Measurements from ENCODE around the gene PALM2AKAP2. TPM values are rescaled to one million over a fixed set of nuclear protein-coding genes. Genes with fewer than 3 reads are reported as not detected.

Gene PALM2AKAP2
- 2.9 TPM in 1 of 2 replicates, not detected in the other for total RNA-seq (2022)
- Bru-seq, nascent RNA, result percentile 38 among the genes with signal in this experiment
- percentile 29 among the genes with signal in this experiment for BruChase-seq, experiment 1, labeled RNA remaining after a 6-hour chase
- percentile 27 among the genes with signal in this experiment for BruChase-seq, experiment 2, labeled RNA remaining after a 2-hour chase
- long read RNA-seq, partial matches to known transcripts, result 1 of 4 reads
- long read RNA-seq, other reads (novel, unspliced or antisense), result 3 of 4 reads

DNA sequence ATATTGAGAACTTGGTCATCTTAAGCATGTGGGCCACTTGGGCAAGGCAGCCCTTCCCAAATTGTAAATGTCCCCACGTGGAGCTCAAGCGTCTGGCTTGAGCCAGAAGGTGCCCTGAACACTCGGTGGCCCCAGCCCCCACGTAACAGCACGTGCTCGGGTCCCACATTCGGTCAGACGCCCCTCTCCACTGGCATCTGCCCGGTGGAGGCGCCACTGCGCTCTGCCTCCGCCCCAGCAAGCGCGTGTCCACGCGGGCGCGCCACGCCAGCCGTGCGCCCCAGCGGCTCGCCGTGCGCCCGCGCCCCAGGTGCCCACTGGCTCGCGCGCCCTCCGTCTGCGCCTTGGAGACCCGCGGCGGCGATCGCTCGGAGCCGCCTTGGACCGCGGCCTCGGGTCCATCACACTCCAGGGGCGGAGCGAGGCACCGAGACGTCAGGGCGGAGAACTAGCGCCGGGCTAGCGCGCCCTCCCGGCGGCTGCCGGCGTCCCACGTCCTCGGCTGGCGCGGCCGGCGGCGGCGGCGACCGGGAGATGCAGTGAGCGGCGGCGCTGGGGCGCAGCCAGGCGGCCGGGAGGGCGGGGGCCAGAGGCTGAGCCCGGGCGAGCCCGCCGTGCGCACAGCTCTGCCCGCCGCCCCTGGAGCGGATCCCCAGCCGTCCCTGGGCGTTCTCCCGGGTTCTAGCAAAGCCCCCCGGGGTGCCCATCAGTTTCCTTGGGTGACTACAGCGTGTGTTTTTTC, at the start of gene PALM2AKAP2:
TSS of gene PALM2AKAP2 (plus strand) at position 488 of the 742 bp plus-strand sequence. CDS start 291 bp downstream, outside the sequence.
- CTCF ChIA-PET, result no interaction called here
- intact Hi-C loops (cut with micrococcal nuclease; ENCODE audit: unreplicated experiment), result no loop called here
- peaks cover 60% of the 10 kb centered on the region for H3K27me3 Mint-ChIP-seq (ENCODE audit: unreplicated experiment)

DNA sequence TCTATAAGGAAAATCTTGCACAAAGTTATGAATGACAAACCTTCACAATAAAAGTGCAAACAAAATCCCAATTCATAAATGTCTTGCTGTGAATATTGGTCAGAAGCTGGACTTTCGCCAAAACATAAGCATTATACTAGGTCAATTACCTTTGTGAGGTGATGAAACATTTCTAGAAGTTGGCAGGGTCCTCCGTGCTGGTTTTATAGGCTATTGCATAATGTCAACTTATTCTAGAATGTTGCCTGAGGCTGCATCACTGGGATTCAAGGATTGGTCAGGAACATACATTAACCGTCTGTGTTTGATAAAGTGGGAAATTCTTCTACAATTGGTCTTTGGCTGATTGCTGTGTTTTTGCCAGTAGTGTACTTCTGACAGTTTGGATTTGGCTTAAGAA, 49.8 kb upstream of the PALM2AKAP2 start:
- BruUV-seq (replicated peaks), result no TSS peak
- Mint-ChIP-seq H3K4me1 (ENCODE audit: low read depth, unreplicated experiment) (peaks cover 9% of the 10 kb centered on the region), H3K36me3 (ENCODE audit: insufficient read depth, unreplicated experiment) (peaks cover 7% of the 10 kb centered on the region)

More for the DNA sequence above, at the start of gene PALM2AKAP2:
- Mint-ChIP-seq H3K9me3 (ENCODE audit: low read depth, unreplicated experiment) (no peaks in the 10 kb centered on the region), H3K27ac (ENCODE audit: unreplicated experiment) (no peak within 1 kb of the TSS), H3K4me3 (ENCODE audit: low read depth, unreplicated experiment) (peak within 1 kb of the TSS; percentile 57), H3K36me3 (ENCODE audit: insufficient read depth, unreplicated experiment) (no peaks in the 10 kb centered on the region), H3K4me1 (ENCODE audit: low read depth, unreplicated experiment) (no peaks in the 10 kb centered on the region)
- no TSS peak for BruUV-seq (replicated peaks)
- peak; percentile 47 for DNase-seq
- TF ChIP-seq, protein P1, sequence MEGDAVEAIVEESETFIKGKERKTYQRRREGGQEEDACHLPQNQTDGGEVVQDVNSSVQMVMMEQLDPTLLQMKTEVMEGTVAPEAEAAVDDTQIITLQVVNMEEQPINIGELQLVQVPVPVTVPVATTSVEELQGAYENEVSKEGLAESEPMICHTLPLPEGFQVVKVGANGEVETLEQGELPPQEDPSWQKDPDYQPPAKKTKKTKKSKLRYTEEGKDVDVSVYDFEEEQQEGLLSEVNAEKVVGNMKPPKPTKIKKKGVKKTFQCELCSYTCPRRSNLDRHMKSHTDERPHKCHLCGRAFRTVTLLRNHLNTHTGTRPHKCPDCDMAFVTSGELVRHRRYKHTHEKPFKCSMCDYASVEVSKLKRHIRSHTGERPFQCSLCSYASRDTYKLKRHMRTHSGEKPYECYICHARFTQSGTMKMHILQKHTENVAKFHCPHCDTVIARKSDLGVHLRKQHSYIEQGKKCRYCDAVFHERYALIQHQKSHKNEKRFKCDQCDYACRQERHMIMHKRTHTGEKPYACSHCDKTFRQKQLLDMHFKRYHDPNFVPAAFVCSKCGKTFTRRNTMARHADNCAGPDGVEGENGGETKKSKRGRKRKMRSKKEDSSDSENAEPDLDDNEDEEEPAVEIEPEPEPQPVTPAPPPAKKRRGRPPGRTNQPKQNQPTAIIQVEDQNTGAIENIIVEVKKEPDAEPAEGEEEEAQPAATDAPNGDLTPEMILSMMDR (IDR thresholded peaks at IDR 0.05; ENCODE audit: unreplicated experiment), result no peak

DNA sequence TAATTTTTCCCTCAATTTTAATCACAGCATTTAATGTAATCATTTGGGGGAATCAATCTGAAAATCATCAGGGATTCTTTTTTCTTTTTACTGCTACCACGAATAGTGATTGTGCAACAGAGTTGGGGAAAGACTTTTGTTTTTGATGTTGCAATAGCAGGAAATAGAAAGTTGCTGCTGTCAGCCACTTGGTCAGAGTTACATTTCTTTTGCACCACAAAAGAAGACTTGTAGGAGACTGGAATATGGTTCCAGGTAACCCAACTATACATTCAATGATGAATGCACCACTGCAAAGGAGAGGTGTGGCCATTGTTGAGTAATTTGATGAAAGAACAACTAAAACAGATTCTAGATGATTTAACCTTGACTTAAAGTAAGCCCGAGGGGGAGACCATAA, 46.3 kb upstream of the PALM2AKAP2 start:
- CTCF ChIA-PET, result no interaction called here
- Mint-ChIP-seq H3K27ac (ENCODE audit: unreplicated experiment) (peak overlapping the region; percentile 30), H3K36me3 (ENCODE audit: insufficient read depth, unreplicated experiment) (peaks cover 7% of the 10 kb centered on the region), H3K4me3 (ENCODE audit: low read depth, unreplicated experiment) (no peak overlapping the region), H3K9me3 (ENCODE audit: low read depth, unreplicated experiment) (no peaks in the 10 kb centered on the region), H3K27me3 (ENCODE audit: unreplicated experiment) (no peaks in the 10 kb centered on the region), H3K4me1 (ENCODE audit: low read depth, unreplicated experiment) (peaks cover 9% of the 10 kb centered on the region)
- TF ChIP-seq, protein P1 (IDR thresholded peaks at IDR 0.05; ENCODE audit: unreplicated experiment), result no peak
- no TSS peak for BruUV-seq (replicated peaks)
- DNase-seq, result peak; percentile 3
- intact Hi-C loops (cut with micrococcal nuclease; ENCODE audit: unreplicated experiment), result no loop called here

More for the DNA sequence above, 49.8 kb upstream of the PALM2AKAP2 start:
- H3K4me3 Mint-ChIP-seq (ENCODE audit: low read depth, unreplicated experiment), result no peak overlapping the region
- H3K27me3 Mint-ChIP-seq (ENCODE audit: unreplicated experiment), result no peaks in the 10 kb centered on the region
- H3K27ac Mint-ChIP-seq (ENCODE audit: unreplicated experiment), result no peak overlapping the region
- CTCF ChIA-PET, result no interaction called here
- H3K9me3 Mint-ChIP-seq (ENCODE audit: low read depth, unreplicated experiment), result no peaks in the 10 kb centered on the region
- intact Hi-C loops (cut with micrococcal nuclease; ENCODE audit: unreplicated experiment), result no loop called here
- peak; percentile 7 for DNase-seq
- TF ChIP-seq, protein P1 (IDR thresholded peaks at IDR 0.05; ENCODE audit: unreplicated experiment), result no peak

DNA sequence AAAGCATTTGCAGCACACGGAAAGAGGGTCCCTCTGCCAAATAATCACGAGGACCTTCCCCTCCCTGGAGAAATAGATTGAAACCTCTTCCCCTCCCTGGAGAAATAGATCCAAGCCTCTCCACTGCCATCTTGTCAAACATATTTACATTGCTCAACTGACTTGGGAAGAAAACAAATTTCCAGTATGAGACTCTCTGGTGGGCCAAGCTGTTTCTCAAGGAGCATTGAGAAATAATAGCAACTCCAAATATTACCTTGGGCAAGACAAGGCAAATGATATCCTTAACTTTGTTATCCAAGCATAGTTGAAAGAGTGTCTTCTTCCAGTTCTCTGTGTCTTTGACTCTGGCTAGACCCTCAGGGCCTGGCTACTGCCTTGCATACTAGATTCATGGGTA, 45.2 kb upstream of the PALM2AKAP2 start:
- no TSS peak for BruUV-seq (replicated peaks)
- H3K36me3 Mint-ChIP-seq (ENCODE audit: insufficient read depth, unreplicated experiment), result peaks cover 7% of the 10 kb centered on the region
- peaks cover 5% of the 10 kb centered on the region for H3K4me1 Mint-ChIP-seq (ENCODE audit: low read depth, unreplicated experiment)
- H3K4me3 Mint-ChIP-seq (ENCODE audit: low read depth, unreplicated experiment), result no peak overlapping the region
- no peak for DNase-seq
- CTCF ChIA-PET, result no interaction called here
- no peaks in the 10 kb centered on the region for H3K27me3 Mint-ChIP-seq (ENCODE audit: unreplicated experiment)
- no peaks in the 10 kb centered on the region for H3K9me3 Mint-ChIP-seq (ENCODE audit: low read depth, unreplicated experiment)
- H3K27ac Mint-ChIP-seq (ENCODE audit: unreplicated experiment), result no peak overlapping the region
- intact Hi-C loops (cut with micrococcal nuclease; ENCODE audit: unreplicated experiment), result no loop called here
- TF ChIP-seq, protein P1 (IDR thresholded peaks at IDR 0.05; ENCODE audit: unreplicated experiment), result no peak

All from Calu3 (cell line).